Uterus (tissue), 2 donors: ENCODE measurements around the gene GZF1.

Source experiments
- CTCF ChIP-seq, 4 experiments: fragments of 200-600 bp in 2 of 4; fragments of 450-650 bp in 2 of 4; sonication (generic) in 2 of 4; IDR thresholded peaks; one replicate each; pipeline ENCODE4 v1.5.1; 2016 to 2019; ENCODE audit warnings: antibody characterized with exemption in 4 of 4, mild to moderate bottlenecking in 2 of 4, moderate library complexity in 1 of 4
- POLR2A ChIP-seq, 2 donors: fragments of 450-650 bp; IDR thresholded peaks; one replicate each; pipeline ENCODE4 v1.6.1; 2016; ENCODE audit warnings: antibody characterized with exemption in 2 of 2, mild to moderate bottlenecking in 1 of 2, moderate library complexity in 1 of 2

- TF ChIP-seq CTCF (IDR thresholded peaks at IDR 0.05), result no peak
- no peak for TF ChIP-seq POLR2A (IDR thresholded peaks at IDR 0.05)
Measured at GRCh38 chr20:23412026-23412425, 50.0 kb downstream of the GZF1 start.
